ENCODE measurements around the gene NTF4.
"Not testable (repeated sequence)": the region's sequence is repeated elsewhere in the genome, so short reads cannot be mapped to it uniquely, and the experiment has no call there.

NTF4 gene

DNA sequence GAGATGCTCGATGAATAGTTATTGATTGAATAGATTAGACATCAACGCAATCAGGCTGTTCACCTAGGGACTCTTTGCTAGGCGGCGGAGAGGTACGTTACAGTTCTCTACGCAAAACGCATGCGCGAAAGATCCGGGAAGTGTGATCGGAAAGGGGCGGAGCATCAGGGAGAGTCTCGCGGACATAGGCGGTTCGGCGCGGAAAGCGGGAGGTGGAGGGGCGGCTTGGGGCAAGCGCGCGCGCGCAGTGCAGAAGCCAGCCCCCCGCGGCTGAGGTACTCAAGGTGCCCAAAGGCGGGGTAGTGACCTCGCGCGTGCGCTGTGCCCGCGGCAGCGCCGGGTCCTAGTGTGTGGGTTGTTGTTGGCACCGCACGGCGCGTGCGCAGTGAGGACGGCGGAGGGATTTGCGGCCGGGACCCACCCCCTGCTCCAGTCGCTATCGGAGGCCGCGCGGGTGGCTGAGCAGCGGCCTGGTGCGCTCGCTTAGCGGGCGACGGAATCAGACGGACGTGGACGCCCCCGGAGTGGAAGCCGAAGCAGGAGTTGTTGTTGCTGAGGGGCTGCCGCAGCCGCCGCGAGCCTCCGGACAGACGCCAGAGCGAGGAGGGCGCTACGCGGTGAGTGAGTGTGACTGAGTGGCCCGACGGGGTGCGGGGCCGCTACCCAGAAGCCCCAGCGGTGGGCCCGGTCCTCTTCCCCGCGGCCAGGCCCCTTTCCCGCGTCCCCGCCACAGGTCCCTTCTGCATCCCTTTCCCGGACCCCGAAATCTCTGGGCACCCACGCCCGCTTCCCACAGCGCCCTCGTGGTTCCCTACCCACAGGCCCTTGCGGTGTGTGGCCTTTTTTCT lies 20.6 kb upstream of the NTF4 start, which contains the start of gene SNRNP70:
Gene SNRNP70, plus strand, starts transcription at position 432 of the 848 bp plus-strand sequence. CDS start 964 bp downstream, outside the sequence.
- H3K27ac ChIP-seq: peak within 1 kb of the TSS; percentile 86
- no peaks in the 10 kb centered on the region for H3K27me3 ChIP-seq (replicated peaks)
- peak within 1 kb of the TSS; percentile 96 for H3K4me3 ChIP-seq (ENCODE audit: low read depth, low read length)
- peak; percentile 99 for DNase-seq
- no peak for TF ChIP-seq CTCF (IDR thresholded peaks at IDR 0.05; ENCODE audit: low read depth, low read length, missing control alignments)
- H3K36me3 ChIP-seq (replicated peaks): peaks cover 28% of the 10 kb centered on the region
- in situ Hi-C loops (cut with HindIII; ENCODE audit: low pct_ligation_motif_present, low sequenced_read_pairs): no loop called here

DNA sequence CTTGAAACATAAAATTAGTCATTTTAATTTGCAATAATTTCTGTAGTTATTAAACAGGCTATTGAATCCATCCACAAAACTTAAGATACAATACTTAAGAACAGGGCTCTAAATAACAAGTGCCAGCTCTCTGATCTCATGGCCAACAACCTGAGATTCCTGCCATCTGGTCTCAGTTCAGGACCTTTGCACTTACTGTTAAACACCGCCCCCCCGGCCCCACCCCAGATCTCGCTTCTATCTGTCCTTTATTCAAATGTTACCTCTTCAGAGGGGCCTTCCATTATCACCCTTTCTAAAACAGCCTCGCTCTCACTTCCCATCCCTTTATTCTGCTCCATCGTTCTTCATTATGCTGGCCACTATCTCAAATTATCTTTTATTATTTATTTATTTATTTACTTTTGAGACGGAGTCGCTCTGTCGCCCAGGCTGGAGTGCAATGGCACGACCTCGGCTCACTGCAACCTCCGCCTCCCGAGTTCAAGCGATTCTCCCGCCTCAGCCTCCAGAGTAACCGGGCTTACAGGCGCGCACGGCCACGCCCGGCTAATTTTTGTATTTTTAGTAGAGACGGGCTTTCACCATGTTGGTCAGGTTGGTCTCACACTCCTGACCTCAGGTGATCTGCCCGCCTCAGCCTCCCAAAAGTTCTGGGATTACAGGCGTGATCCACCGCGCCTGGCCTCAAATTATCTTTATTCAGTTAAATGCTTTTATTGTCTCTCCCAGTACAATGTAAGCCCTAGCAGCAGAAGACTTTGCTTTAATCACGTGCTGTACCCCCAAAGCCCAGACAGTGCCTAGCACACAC lies 19.8 kb upstream of the NTF4 start:
- no peak for TF ChIP-seq CTCF (IDR thresholded peaks at IDR 0.05; ENCODE audit: low read depth, low read length, missing control alignments)
- Histone ChIP-seq H3K4me3 (ENCODE audit: low read depth, low read length) (peak overlapping the region; percentile 96), H3K27ac (peak overlapping the region; percentile 86), H3K27me3 (replicated peaks) (no peaks in the 10 kb centered on the region), H3K36me3 (replicated peaks) (peaks cover 24% of the 10 kb centered on the region)
- DNase-seq: no peak
- in situ Hi-C loops (cut with HindIII; ENCODE audit: low pct_ligation_motif_present, low sequenced_read_pairs): no loop called here

GRCh38 chr19:49081273-49081672 lies 16.7 kb upstream of the NTF4 start:
- TF ChIP-seq CTCF (IDR thresholded peaks at IDR 0.05; ENCODE audit: low read depth, low read length, missing control alignments): no peak
- Histone ChIP-seq H3K4me3 (ENCODE audit: low read depth, low read length) (no peak overlapping the region), H3K27me3 (replicated peaks) (no peaks in the 10 kb centered on the region), H3K27ac (no peak overlapping the region), H3K36me3 (replicated peaks) (peaks cover under 1% of the 10 kb centered on the region)
- DNase-seq: no peak
- in situ Hi-C loops (cut with HindIII; ENCODE audit: low pct_ligation_motif_present, low sequenced_read_pairs): no loop called here

DNA sequence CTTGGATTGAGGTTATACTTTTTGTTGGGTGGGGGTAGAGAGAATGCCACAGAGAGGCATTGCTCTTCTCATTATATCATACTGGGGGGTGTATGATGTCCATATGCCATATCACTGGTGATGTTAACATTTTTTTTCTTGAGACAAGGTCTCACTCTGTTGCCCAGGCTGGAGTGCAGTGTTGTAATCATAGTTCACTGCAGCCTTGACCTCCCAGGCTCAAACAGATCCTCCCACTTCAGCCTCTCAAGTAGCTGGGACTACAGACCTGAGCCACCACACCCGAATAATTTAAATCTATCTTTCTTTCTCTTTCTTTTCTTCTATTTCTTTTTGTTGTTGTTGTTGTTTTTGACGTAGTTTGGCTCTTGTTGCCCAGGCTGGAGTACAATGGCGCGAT lies 15.8 kb upstream of the NTF4 start:
- in situ Hi-C loops (cut with HindIII; ENCODE audit: low pct_ligation_motif_present, low sequenced_read_pairs): no loop called here
- no peak for TF ChIP-seq CTCF (IDR thresholded peaks at IDR 0.05; ENCODE audit: low read depth, low read length, missing control alignments)
- DNase-seq: no peak
- H3K27me3 ChIP-seq (replicated peaks): no peaks in the 10 kb centered on the region
- no peak overlapping the region for H3K4me3 ChIP-seq (ENCODE audit: low read depth, low read length)
- H3K36me3 ChIP-seq (replicated peaks): no peaks in the 10 kb centered on the region
- no peak overlapping the region for H3K27ac ChIP-seq

DNA sequence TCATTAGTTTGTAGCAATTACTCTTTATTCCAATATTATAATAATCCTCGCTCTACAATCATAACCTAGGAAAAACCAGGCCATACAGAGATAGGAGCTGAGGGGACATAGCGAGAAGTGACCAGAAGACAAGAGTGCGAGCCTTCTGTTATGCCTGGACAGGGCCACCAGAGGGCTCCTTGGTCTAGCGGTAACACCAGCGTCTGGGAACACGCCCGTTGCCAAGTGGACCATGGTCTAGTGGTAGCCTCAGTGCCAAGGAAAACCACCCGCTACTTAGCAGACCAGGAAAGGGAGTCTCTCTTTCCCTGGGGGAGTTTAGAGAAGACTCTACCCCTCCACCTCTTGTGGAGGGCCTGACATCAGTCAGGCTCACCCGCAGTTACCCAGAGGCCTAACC lies 10.3 kb upstream of the NTF4 start:
- H3K27me3 ChIP-seq (replicated peaks): peaks cover 12% of the 10 kb centered on the region
- H3K4me3 ChIP-seq (ENCODE audit: low read depth, low read length); H3K36me3 ChIP-seq (replicated peaks); in situ Hi-C loops (cut with HindIII; ENCODE audit: low pct_ligation_motif_present, low sequenced_read_pairs); H3K27ac ChIP-seq: not testable (repeated sequence)
- peak; percentile 65 for DNase-seq
- peak; percentile 69 for TF ChIP-seq CTCF (IDR thresholded peaks at IDR 0.05; ENCODE audit: low read depth, low read length, missing control alignments)
